ENCODE data around the gene ZSWIM3. TPM values are rescaled to one million over a fixed set of nuclear protein-coding genes. Genes with fewer than 3 reads are reported as not detected.

Gene ZSWIM3
- total RNA-seq, 1 donor from 2014 or later = 3.7 TPM

DNA sequence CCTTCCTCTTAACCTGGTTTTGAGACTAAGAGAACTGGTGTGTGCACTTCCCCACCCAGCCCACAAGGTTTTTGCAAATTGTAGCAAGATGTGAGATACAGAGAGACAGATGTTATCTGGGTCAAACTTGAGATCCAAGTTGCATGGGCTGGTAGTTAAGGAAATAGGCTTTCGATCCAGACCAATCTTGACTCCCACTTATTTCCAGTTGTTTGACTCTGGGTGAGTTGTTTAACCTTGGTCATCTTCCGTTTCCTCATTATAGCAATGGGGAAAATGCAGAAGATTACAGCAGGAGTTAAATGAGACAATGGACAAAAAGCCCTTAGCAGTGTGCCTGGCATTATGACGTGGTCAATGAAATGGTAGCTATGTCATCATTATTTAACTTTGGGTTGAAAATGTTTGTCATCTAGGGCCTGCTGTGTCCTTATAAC, 22.1 kb upstream of the ZSWIM3 start:
- H3K4me3 ChIP-seq (ENCODE audit: low read depth, low read length) = no peak overlapping the region
- no peaks in the 10 kb centered on the region for H3K27me3 ChIP-seq (ENCODE audit: control insufficient read depth, insufficient read depth, low read length)
- DNase-seq (ENCODE audit: low read depth) = no peak
- H3K36me3 ChIP-seq (ENCODE audit: control insufficient read depth, insufficient read depth, low read length) = no peaks in the 10 kb centered on the region
- no peak for TF ChIP-seq CTCF (IDR thresholded peaks at IDR 0.05; ENCODE audit: insufficient read depth, low read length, severe bottlenecking)
- no peak for FAIRE-seq

- DNase-seq (ENCODE audit: low read depth) (peak; percentile 33), FAIRE-seq (no peak)
- TF ChIP-seq CTCF (IDR thresholded peaks at IDR 0.05; ENCODE audit: insufficient read depth, low read length, severe bottlenecking) = no peak
- no peaks in the 10 kb centered on the region for H3K36me3 ChIP-seq (ENCODE audit: control insufficient read depth, insufficient read depth, low read length)
- no peak overlapping the region for H3K4me3 ChIP-seq (ENCODE audit: low read depth, low read length)
- H3K27me3 ChIP-seq (ENCODE audit: control insufficient read depth, insufficient read depth, low read length) = no peaks in the 10 kb centered on the region
Measured at GRCh38 chr20:45835825-45836224, 21.6 kb upstream of the ZSWIM3 start.

DNA sequence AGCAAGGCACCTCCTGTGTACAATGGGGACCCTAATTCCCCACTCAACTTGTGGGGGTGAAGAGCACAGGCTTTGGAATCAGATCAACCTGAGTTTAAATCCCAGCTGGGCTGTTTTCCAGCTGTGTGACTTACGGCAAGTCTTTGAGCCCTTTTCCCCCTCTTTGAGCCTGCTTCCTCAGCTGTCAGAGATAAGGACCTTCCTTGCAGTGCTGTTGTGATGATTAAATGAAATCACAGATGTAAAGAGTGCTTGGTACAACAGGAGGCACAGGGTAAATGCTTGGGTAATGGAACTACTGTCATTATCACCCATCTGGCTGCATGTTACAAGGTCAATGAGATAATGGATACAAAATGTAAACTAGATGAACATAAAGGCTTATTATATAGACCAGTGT, 20.6 kb upstream of the ZSWIM3 start:
- H3K4me3 ChIP-seq (ENCODE audit: low read depth, low read length) = no peak overlapping the region
- peaks cover 5% of the 10 kb centered on the region for H3K36me3 ChIP-seq (ENCODE audit: control insufficient read depth, insufficient read depth, low read length)
- TF ChIP-seq CTCF (IDR thresholded peaks at IDR 0.05; ENCODE audit: insufficient read depth, low read length, severe bottlenecking) = no peak
- no peaks in the 10 kb centered on the region for H3K27me3 ChIP-seq (ENCODE audit: control insufficient read depth, insufficient read depth, low read length)
- DNase-seq (ENCODE audit: low read depth) = no peak
- FAIRE-seq = no peak

DNA sequence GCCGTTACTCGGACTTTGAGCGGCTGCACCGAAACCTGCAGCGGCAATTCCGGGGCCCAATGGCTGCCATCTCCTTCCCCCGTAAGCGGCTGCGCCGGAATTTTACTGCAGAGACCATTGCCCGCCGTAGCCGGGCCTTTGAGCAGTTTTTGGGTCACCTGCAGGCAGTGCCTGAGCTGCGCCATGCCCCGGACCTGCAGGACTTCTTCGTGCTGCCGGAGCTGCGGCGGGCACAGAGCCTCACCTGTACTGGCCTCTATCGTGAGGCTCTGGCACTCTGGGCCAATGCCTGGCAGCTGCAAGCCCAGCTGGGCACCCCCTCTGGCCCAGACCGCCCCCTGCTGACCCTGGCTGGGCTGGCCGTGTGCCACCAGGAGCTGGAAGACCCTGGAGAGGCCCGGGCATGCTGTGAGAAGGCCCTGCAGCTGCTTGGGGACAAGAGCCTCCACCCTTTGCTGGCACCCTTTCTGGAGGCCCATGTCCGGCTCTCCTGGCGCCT, 16.7 kb upstream of the ZSWIM3 start:
- DNase-seq (ENCODE audit: low read depth) = no peak
- Histone ChIP-seq H3K36me3 (ENCODE audit: control insufficient read depth, insufficient read depth, low read length) (peaks cover 14% of the 10 kb centered on the region), H3K27me3 (ENCODE audit: control insufficient read depth, insufficient read depth, low read length) (no peaks in the 10 kb centered on the region), H3K4me3 (ENCODE audit: low read depth, low read length) (no peak overlapping the region)
- no peak for TF ChIP-seq CTCF (IDR thresholded peaks at IDR 0.05; ENCODE audit: insufficient read depth, low read length, severe bottlenecking)
- no peak for FAIRE-seq

DNA sequence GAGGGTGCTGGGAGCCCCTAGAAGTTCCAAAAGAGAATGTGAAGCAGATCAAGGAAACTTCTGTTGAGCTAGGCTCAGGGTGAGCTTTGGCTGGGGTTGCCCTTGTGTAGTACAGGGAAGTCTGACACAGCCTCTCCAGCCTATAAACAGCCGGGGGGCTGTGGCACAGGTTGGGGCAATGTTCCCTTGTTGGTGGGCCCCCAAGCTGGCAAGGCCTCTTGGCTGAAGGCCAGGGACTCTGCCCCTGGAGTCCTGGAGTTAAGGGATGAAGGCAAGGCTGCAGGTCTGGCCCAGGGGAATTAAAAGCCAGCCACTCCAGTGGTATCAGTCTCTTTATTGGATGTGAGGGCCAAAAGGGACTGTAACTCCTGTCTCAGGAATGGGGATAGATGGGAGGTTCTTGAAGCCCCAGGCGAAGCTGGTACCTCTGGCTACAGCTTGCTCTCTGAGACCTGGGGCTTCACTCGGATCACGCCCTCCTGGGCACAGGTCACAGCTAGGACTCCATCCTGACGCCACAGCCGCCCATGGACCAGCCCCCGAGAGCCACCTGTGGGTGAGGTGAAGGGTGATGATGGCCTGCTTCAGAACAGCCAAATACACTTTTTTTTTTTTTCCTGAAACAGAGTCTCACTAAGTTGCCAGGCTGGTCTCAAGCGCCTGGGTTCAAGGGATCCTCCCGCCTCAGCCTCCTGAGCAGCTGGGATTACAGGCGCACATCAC, 15.8 kb upstream of the ZSWIM3 start:
- TF ChIP-seq CTCF (IDR thresholded peaks at IDR 0.05; ENCODE audit: insufficient read depth, low read length, severe bottlenecking) = no peak
- peaks cover 16% of the 10 kb centered on the region for H3K36me3 ChIP-seq (ENCODE audit: control insufficient read depth, insufficient read depth, low read length)
- FAIRE-seq = no peak
- no peaks in the 10 kb centered on the region for H3K27me3 ChIP-seq (ENCODE audit: control insufficient read depth, insufficient read depth, low read length)
- no peak overlapping the region for H3K4me3 ChIP-seq (ENCODE audit: low read depth, low read length)
- DNase-seq (ENCODE audit: low read depth) = no peak
